ENCODE data around the gene RAB38. TPM values are rescaled to one million over a fixed set of nuclear protein-coding genes. Genes with fewer than 3 reads are reported as not detected.

The RAB38 gene
- total and polyA plus RNA-seq, 10 of the 15 experiments (the other 5 are each of a cell fraction or from before 2014, with no cell fraction given), result 8.4 to 30.5 (median 11.7) TPM

- no peak for TF ChIP-seq LARP7 (IDR thresholded peaks at IDR 0.05)
- TF ChIP-seq MTA3 (IDR thresholded peaks at IDR 0.05; ENCODE audit: borderline replicate concordance, low read length), result no peak
- TF ChIP-seq SUPT20H (IDR thresholded peaks at IDR 0.05; ENCODE audit: borderline replicate concordance, control insufficient read depth, low read depth, low read length), result no peak
- TF ChIP-seq WRNIP1 (IDR thresholded peaks at IDR 0.05; ENCODE audit: borderline replicate concordance, low read depth, low read length), result no peak
- TF ChIP-seq SKIL (IDR thresholded peaks at IDR 0.05; ENCODE audit: low read depth, poor library complexity, severe bottlenecking), result no peak
- no peak for TF ChIP-seq DPF2 (IDR thresholded peaks at IDR 0.05)
- no peak for TF ChIP-seq IKZF2 (IDR thresholded peaks at IDR 0.05)
- no peak for TF ChIP-seq TCF12 (IDR thresholded peaks at IDR 0.05; ENCODE audit: low read depth, low read length)
These were observed 5.4 kb downstream of the RAB38 start (continued) for GRCh38 chr11:88169881-88170280.

DNA sequence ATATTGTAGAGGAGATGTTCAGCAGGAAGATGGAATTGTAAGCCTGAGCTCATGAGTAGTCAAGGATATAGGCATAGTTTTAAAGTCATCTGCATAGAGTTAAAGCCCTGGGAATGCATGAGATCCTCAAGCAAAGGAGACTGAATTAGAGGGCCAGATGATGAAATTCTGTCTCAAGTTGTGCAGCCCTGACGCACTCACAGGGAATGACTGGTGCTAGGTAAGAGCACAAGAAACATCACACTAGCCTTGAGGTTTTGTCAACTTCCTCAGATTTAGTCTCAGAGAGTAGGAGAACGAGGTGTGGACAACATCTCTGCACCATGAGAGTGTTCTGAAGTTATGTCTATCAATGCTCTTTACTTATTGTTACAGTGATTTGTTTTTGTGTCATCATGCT, 5.8 kb downstream of the RAB38 start:
- POLR2A ChIA-PET, result no interaction called here
- TF ChIP-seq JUNB (IDR thresholded peaks at IDR 0.05), result no peak
- TF ChIP-seq HDGF (IDR thresholded peaks at IDR 0.05), result no peak
- TF ChIP-seq, protein P1, sequence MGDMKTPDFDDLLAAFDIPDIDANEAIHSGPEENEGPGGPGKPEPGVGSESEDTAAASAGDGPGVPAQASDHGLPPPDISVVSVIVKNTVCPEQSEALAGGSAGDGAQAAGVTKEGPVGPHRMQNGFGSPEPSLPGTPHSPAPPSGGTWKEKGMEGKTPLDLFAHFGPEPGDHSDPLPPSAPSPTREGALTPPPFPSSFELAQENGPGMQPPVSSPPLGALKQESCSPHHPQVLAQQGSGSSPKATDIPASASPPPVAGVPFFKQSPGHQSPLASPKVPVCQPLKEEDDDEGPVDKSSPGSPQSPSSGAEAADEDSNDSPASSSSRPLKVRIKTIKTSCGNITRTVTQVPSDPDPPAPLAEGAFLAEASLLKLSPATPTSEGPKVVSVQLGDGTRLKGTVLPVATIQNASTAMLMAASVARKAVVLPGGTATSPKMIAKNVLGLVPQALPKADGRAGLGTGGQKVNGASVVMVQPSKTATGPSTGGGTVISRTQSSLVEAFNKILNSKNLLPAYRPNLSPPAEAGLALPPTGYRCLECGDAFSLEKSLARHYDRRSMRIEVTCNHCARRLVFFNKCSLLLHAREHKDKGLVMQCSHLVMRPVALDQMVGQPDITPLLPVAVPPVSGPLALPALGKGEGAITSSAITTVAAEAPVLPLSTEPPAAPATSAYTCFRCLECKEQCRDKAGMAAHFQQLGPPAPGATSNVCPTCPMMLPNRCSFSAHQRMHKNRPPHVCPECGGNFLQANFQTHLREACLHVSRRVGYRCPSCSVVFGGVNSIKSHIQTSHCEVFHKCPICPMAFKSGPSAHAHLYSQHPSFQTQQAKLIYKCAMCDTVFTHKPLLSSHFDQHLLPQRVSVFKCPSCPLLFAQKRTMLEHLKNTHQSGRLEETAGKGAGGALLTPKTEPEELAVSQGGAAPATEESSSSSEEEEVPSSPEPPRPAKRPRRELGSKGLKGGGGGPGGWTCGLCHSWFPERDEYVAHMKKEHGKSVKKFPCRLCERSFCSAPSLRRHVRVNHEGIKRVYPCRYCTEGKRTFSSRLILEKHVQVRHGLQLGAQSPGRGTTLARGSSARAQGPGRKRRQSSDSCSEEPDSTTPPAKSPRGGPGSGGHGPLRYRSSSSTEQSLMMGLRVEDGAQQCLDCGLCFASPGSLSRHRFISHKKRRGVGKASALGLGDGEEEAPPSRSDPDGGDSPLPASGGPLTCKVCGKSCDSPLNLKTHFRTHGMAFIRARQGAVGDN (IDR thresholded peaks at IDR 0.05), result no peak
- TF ChIP-seq CEBPB (IDR thresholded peaks at IDR 0.05; ENCODE audit: borderline replicate concordance in 1 of 2, low read depth in 2 of 2, low read length in 2 of 2), result no peak
- TF ChIP-seq IKZF1 (conservative IDR thresholded peaks at IDR 0.05), result no peak
- TF ChIP-seq BHLHE40 (IDR thresholded peaks at IDR 0.05; ENCODE audit: borderline replicate concordance in 1 of 2, low read depth in 2 of 2, low read length in 1 of 2), result no peak
- TF ChIP-seq RAD21 (IDR thresholded peaks at IDR 0.05; ENCODE audit: insufficient read depth, low read depth, low read length), result no peak
- no peak for TF ChIP-seq BMI1 (IDR thresholded peaks at IDR 0.05; ENCODE audit: borderline replicate concordance)
- no peak for TF ChIP-seq SREBF2 (IDR thresholded peaks at IDR 0.05; ENCODE audit: low read length)
- no peak for TF ChIP-seq NRF1 (conservative IDR thresholded peaks at IDR 0.05; ENCODE audit: low read depth, low read length)
- no peak for TF ChIP-seq NR2C1 (IDR thresholded peaks at IDR 0.05)
- no peak for TF ChIP-seq POLR2AphosphoS2 (IDR thresholded peaks at IDR 0.05; ENCODE audit: low read depth, low read length)

More for the DNA sequence above, 5.8 kb downstream of the RAB38 start:
- ChIA-PET RAD21 (ENCODE audit: unreplicated experiment) (interaction anchor here (1.3 to 1.4 kb wide), 2 partner anchors 10 to 190 kb away, joined by 3 to 5 read pairs; no protein-coding TSS in a partner anchor), SMC1A (ENCODE audit: uncharacterized antibody, unreplicated experiment) (interaction anchor here (1.1 to 2.2 kb wide), 6 partner anchors 10 to 310 kb away, joined by 3 to 8 read pairs (median 4); no protein-coding TSS in a partner anchor), CTCF (interaction anchor here (2.9 kb wide), 1 partner anchor 374 kb away, joined by 12 read pairs; no protein-coding TSS in a partner anchor)
- Histone ChIP-seq H3K9me3 (replicated peaks; ENCODE audit: control insufficient read depth, insufficient read depth, low read length) (no peaks in the 10 kb centered on the region), H3K36me3 (ENCODE audit: control insufficient read depth in 2 of 2, insufficient read depth in 2 of 2, low read length in 1 of 2) (no peaks in the 10 kb centered on the region), H3K9ac (ENCODE audit: control insufficient read depth, insufficient read depth, low read length) (no peak overlapping the region), H3K79me2 (ENCODE audit: control insufficient read depth, insufficient read depth, low read length) (no peaks in the 10 kb centered on the region), H3K27ac (ENCODE audit: control insufficient read depth, insufficient read depth) (no peak overlapping the region), H3K27me3 (replicated peaks in 1 of 2; ENCODE audit: control insufficient read depth in 2 of 2, insufficient read depth in 2 of 2, low read length in 1 of 2) (no peaks in the 10 kb centered on the region), H3K4me3 (no peak overlapping the region), H2AFZ (ENCODE audit: control insufficient read depth, low read depth, low read length) (no peak overlapping the region), H3K4me1 (ENCODE audit: control insufficient read depth, insufficient read depth, low read length) (no peaks in the 10 kb centered on the region; the same call in 1 of the 2 replicates), H3K4me2 (ENCODE audit: control insufficient read depth, insufficient read depth) (no peak overlapping the region), H4K20me1 (ENCODE audit: control insufficient read depth, insufficient read depth) (no peaks in the 10 kb centered on the region)
- DNase-seq (ENCODE audit: low read depth, low spot score), result no peak
- in situ Hi-C loops (cut with MboI), result no loop called here
- 50% methylated on average over 2 of the region's 2 CpGs for WGBS (ENCODE audit: insufficient coverage, insufficient replicate concordance, low lambda C conversion rate, missing lambda C conversion rate)
- intact Hi-C loops (cut with micrococcal nuclease; ENCODE audit: unreplicated experiment), result no loop called here
- FAIRE-seq, result no peak
- no peak for ATAC-seq
- no TSS peak for BruUV-seq (replicated peaks)
